Activated CD4-positive, alpha-beta T cell treated with anti-CD3 and anti-CD28 coated beads for 36 hours (primary cell): Measurements from ENCODE around the gene LETM1. TPM values are rescaled to one million over a fixed set of nuclear protein-coding genes. Genes with fewer than 3 reads are reported as not detected.
A peak's percentile ranks its signal among the peaks of the same experiment; 100 is the strongest.

Experiments
- ATAC-seq: fragments of 200-7000 bp; cut with Tn5 transposase; one replicate; pipeline ENCODE4 v1.10.0; 2021; ENCODE audit warnings: mild to moderate bottlenecking, moderate library complexity
- CTCF ChIA-PET: fragments of 350-600 bp; sonication (Branson Sonifier 250); formaldehyde crosslinking; loops from one replicate; lab custom pipeline; 2021; ENCODE audit warnings: antibody characterized with exemption; lab: Charles Lee
- POLR2A ChIA-PET: fragments of 350-600 bp; sonication (Branson Sonifier 250); formaldehyde crosslinking; loops from one replicate; lab custom pipeline; 2021; ENCODE audit warnings: antibody characterized with exemption, inconsistent platforms; lab: Charles Lee
- DNase-seq: peaks from one replicate; pipeline ENCODE4 v3.0.0-alpha.2; 2020
- H3K27ac Mint-ChIP-seq: one replicate; pipeline ENCODE4 v1.8.0; 2021; ENCODE audit warnings: mixed read lengths
- H3K27me3 Mint-ChIP-seq: one replicate; pipeline ENCODE4 v1.8.0; 2021; ENCODE audit warnings: mixed read lengths
- H3K36me3 Mint-ChIP-seq: one replicate; pipeline ENCODE4 v1.8.0; 2021; ENCODE audit warnings: low read depth, mixed read lengths
- H3K4me1 Mint-ChIP-seq: one replicate; pipeline ENCODE4 v1.8.0; 2021; ENCODE audit warnings: mixed read lengths
- H3K4me3 Mint-ChIP-seq: one replicate; pipeline ENCODE4 v1.8.0; 2021; ENCODE audit warnings: mild to moderate bottlenecking, moderate library complexity, mixed read lengths
- H3K9me3 Mint-ChIP-seq: one replicate; pipeline ENCODE4 v1.8.0; 2021; ENCODE audit warnings: low read depth, mixed read lengths
- intact Hi-C, 2 experiments: fragments of 100-400 bp; cut with DNase I in 1 of 2; cut with micrococcal nuclease in 1 of 2; formaldehyde crosslinking; loops; one replicate each; pipeline versions ENCODE4 v1.14.2 to v1.15.1; 2022 to 2024; cut with DNase I, micrococcal nuclease
- total RNA-seq, 2 experiments: library from RNA; stranded (reverse); gene quantifications; one replicate each; pipeline ENCODE4 v1.2.3, GENCODE V29; 2021

Gene LETM1
- total RNA-seq, 2 experiments from 2014 or later, result 41.6 to 51.3 TPM

DNA sequence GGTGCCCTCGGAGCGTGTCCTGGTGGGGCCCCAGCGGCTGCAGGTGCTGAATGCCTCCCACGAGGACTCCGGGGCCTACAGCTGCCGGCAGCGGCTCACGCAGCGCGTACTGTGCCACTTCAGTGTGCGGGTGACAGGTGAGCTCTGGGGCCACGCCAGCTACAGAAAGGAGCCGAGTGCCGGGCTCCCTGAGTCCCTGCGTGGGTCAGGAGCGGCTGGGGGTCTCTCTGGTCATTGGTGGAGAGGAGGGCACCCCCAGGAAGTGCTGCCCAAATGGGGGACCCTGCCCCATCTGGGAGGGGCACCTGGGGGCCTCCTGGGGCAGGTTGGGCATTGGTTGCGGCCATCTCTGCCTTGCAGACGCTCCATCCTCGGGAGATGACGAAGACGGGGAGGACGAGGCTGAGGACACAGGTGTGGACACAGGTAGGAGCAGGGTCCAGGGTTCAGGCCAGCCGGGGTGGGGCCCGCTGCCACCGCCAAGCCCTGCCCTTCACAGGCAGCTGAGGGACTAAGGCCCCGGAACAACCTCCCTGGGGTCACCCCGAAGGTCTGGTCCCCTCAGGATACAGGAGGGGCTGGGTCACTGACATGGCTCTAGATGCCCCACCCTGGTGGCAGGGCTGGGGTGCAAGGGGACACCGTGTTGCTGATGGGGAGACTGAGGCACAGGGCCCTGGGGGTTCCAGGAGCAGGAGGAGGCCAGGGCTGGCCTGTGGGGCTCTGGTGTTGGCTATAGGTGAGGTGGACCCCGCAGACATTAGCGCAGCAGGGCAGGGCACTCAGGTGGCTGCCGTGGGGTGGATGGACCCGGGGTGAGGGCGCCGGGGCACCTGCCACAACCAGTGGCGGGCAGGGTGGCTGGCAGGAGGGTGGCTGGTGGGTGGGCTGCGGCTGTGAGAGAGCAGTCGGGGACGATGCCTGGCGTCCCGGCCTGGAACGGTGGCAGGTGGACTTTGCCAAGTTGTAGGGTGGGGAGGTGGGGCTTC lies 56.3 kb downstream of the LETM1 start:
- peaks cover 13% of the 10 kb centered on the region for H3K27me3 Mint-ChIP-seq
- no peak for ATAC-seq
- POLR2A ChIA-PET, result no interaction called here
- CTCF ChIA-PET, result interaction anchor here (0.9 to 1.1 kb wide), 2 partner anchors 9 to 69 kb away, joined by 3 read pairs; no protein-coding TSS in a partner anchor
- intact Hi-C loops, result loop anchor here in 1 of 2 experiments (5.0 kb wide), 1 partner anchor 402 kb away; no protein-coding TSS in a partner anchor
- H3K36me3 Mint-ChIP-seq, result no peaks in the 10 kb centered on the region
- no peak overlapping the region for H3K27ac Mint-ChIP-seq
- H3K4me1 Mint-ChIP-seq, result no peaks in the 10 kb centered on the region
- no peaks in the 10 kb centered on the region for H3K9me3 Mint-ChIP-seq
- DNase-seq, result no peak
- H3K4me3 Mint-ChIP-seq, result no peak overlapping the region

- ChIA-PET POLR2A (no interaction called here), CTCF (interaction anchor here (0.9 to 1.0 kb wide), 2 partner anchors 51 to 66 kb away, joined by 3 read pairs; no protein-coding TSS in a partner anchor)
- ATAC-seq (no peak), DNase-seq (no peak)
- H3K9me3 Mint-ChIP-seq, result no peaks in the 10 kb centered on the region
- no peaks in the 10 kb centered on the region for H3K36me3 Mint-ChIP-seq
- H3K4me1 Mint-ChIP-seq, result no peaks in the 10 kb centered on the region
- H3K27me3 Mint-ChIP-seq, result peaks cover 13% of the 10 kb centered on the region
- intact Hi-C loops, result loop anchor here in 1 of 2 experiments (5.0 kb wide), 1 partner anchor 401 kb away; no protein-coding TSS in a partner anchor
- no peak overlapping the region for H3K27ac Mint-ChIP-seq
- no peak overlapping the region for H3K4me3 Mint-ChIP-seq
These were observed 57.2 kb downstream of the LETM1 start for GRCh38 chr4:1798580-1799386.

- no peaks in the 10 kb centered on the region for H3K4me1 Mint-ChIP-seq
- intact Hi-C loops, result loop anchor here in 1 of 2 experiments (5.0 kb wide), 1 partner anchor 401 kb away; no protein-coding TSS in a partner anchor
- H3K4me3 Mint-ChIP-seq, result no peak overlapping the region
- ChIA-PET CTCF (interaction anchor here (0.9 to 1.0 kb wide), 2 partner anchors 50 to 66 kb away, joined by 3 read pairs; no protein-coding TSS in a partner anchor), POLR2A (no interaction called here)
- H3K27ac Mint-ChIP-seq, result no peak overlapping the region
- ATAC-seq (no peak), DNase-seq (no peak)
- H3K36me3 Mint-ChIP-seq, result no peaks in the 10 kb centered on the region
- H3K27me3 Mint-ChIP-seq, result peaks cover 13% of the 10 kb centered on the region
- H3K9me3 Mint-ChIP-seq, result no peaks in the 10 kb centered on the region
These were observed 57.9 kb downstream of the LETM1 start for GRCh38 chr4:1797861-1798579.

- peaks cover 13% of the 10 kb centered on the region for H3K27me3 Mint-ChIP-seq
- ATAC-seq (no peak), DNase-seq (no peak)
- no peaks in the 10 kb centered on the region for H3K4me1 Mint-ChIP-seq
- H3K9me3 Mint-ChIP-seq, result no peaks in the 10 kb centered on the region
- no peaks in the 10 kb centered on the region for H3K36me3 Mint-ChIP-seq
- ChIA-PET POLR2A (no interaction called here), CTCF (interaction anchor here (1.0 kb wide), 1 partner anchor 65 kb away, joined by 3 read pairs; no protein-coding TSS in a partner anchor)
- H3K27ac Mint-ChIP-seq, result no peak overlapping the region
- intact Hi-C loops, result loop anchor here in 1 of 2 experiments (5.0 kb wide), 1 partner anchor 400 kb away; no protein-coding TSS in a partner anchor
- H3K4me3 Mint-ChIP-seq, result no peak overlapping the region
These were observed 58.6 kb downstream of the LETM1 start for GRCh38 chr4:1797298-1797860.

DNA sequence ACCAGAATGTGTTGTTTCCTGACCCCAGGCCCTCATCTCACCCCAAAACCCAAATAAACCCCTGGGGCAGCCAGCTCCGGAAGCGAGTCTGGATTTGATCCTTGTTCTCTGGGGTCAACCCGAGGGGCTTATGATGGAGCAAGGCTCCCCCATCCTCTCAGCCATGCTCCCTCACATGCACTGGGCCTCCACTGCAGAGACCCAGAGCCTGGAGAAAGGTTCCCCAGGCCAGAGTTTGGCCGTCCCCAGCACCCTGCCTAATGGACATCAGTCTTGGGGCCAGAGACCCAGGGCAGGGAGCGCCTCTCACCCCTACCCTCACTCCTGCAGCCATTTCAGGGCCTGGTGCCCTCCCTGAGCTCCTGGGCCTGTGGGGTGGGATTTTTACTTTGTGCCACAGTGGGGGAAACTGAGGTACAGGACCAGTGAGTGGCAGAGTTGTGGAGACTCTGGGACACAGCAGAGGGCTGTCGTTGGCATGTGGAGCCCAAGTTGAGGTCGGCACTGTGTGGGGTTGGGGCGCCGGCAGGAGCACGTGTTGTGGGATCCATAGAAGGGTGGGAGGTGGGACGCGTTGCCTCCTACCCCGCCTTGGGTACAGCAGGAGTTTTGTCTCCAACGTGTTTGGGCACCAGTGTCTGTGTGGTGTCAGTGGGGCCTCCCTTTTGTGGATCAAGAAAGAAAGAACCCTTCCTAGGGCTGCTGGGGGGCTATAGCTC lies 59.3 kb downstream of the LETM1 start:
- no peak for ATAC-seq
- CTCF ChIA-PET, result interaction anchor here (1.0 kb wide), 1 partner anchor 103 kb away, joined by 6 read pairs; no protein-coding TSS in a partner anchor
- no peak overlapping the region for H3K27ac Mint-ChIP-seq
- no peaks in the 10 kb centered on the region for H3K4me1 Mint-ChIP-seq
- H3K9me3 Mint-ChIP-seq, result no peaks in the 10 kb centered on the region
- POLR2A ChIA-PET, result no interaction called here
- H3K27me3 Mint-ChIP-seq, result peaks cover 13% of the 10 kb centered on the region
- DNase-seq, result no peak
- no peaks in the 10 kb centered on the region for H3K36me3 Mint-ChIP-seq
- H3K4me3 Mint-ChIP-seq, result no peak overlapping the region
- intact Hi-C loops, result loop anchor here in 1 of 2 experiments (5.0 kb wide), 1 partner anchor 399 kb away; no protein-coding TSS in a partner anchor

- Mint-ChIP-seq H3K27ac (no peak overlapping the region), H3K36me3 (no peaks in the 10 kb centered on the region), H3K4me1 (no peaks in the 10 kb centered on the region), H3K4me3 (no peak overlapping the region), H3K9me3 (no peaks in the 10 kb centered on the region), H3K27me3 (peaks cover 13% of the 10 kb centered on the region)
- DNase-seq, result no peak
- intact Hi-C loops, result loop anchor here in 1 of 2 experiments (5.0 kb wide), 1 partner anchor 398 kb away; no protein-coding TSS in a partner anchor
- ATAC-seq, result no peak
- CTCF ChIA-PET, result interaction anchor here (1.0 to 1.6 kb wide), 2 partner anchors 102 kb away, joined by 6 read pairs; no protein-coding TSS in a partner anchor
- POLR2A ChIA-PET, result no interaction called here
These were observed 60.4 kb downstream of the LETM1 start for GRCh38 chr4:1795299-1796195.

- H3K4me3 Mint-ChIP-seq, result no peak overlapping the region
- DNase-seq (peak; percentile 24), ATAC-seq (no peak)
- POLR2A ChIA-PET, result no interaction called here
- H3K36me3 Mint-ChIP-seq, result no peaks in the 10 kb centered on the region
- H3K27ac Mint-ChIP-seq, result no peak overlapping the region
- no peaks in the 10 kb centered on the region for H3K9me3 Mint-ChIP-seq
- CTCF ChIA-PET, result interaction anchor here (0.7 to 1.6 kb wide), 2 partner anchors 47 to 102 kb away, joined by 3 to 6 read pairs; no protein-coding TSS in a partner anchor
- intact Hi-C loops, result loop anchor here in 1 of 2 experiments (5.0 kb wide), 2 partner anchors 48 to 398 kb away; no protein-coding TSS in a partner anchor
- H3K4me1 Mint-ChIP-seq, result no peaks in the 10 kb centered on the region
- H3K27me3 Mint-ChIP-seq, result peaks cover 13% of the 10 kb centered on the region
These were observed 61.1 kb downstream of the LETM1 start for GRCh38 chr4:1794809-1795298.

GRCh38 chr4:1793940-1794808 lies 61.8 kb downstream of the LETM1 start:
- Mint-ChIP-seq H3K9me3 (no peaks in the 10 kb centered on the region), H3K27ac (no peak overlapping the region), H3K36me3 (no peaks in the 10 kb centered on the region), H3K27me3 (peaks cover 13% of the 10 kb centered on the region), H3K4me3 (no peak overlapping the region), H3K4me1 (no peaks in the 10 kb centered on the region)
- ATAC-seq (no peak), DNase-seq (no peak)
- CTCF ChIA-PET, result interaction anchor here (0.6 to 1.6 kb wide), 3 partner anchors 46 to 257 kb away, joined by 3 to 6 read pairs (median 3); no protein-coding TSS in a partner anchor
- POLR2A ChIA-PET, result interaction anchor here (0.6 kb wide), 1 partner anchor 227 kb away, joined by 3 read pairs; no protein-coding TSS in a partner anchor
- intact Hi-C loops, result loop anchor here in 1 of 2 experiments (1.0 to 5.0 kb wide), 3 partner anchors 47 to 213 kb away; partner anchors contain the start of gene FAM53A
